Left lung (tissue), 10 donors: ENCODE measurements around the gene UBE3B. TPM values are rescaled to one million over a fixed set of nuclear protein-coding genes. Genes with fewer than 3 reads are reported as not detected.

ENCODE experiments used
- ATAC-seq: fragments of 200-7000 bp; cut with Tn5 transposase; one replicate; pipeline ENCODE4 v1.9.1; 2020; ENCODE audit warnings: moderate library complexity
- DNase-seq, 4 donors: peaks; one replicate each; pipeline ENCODE4 v3.0.0-alpha.2; 2013 to 2020
- H3K27ac ChIP-seq, 2 donors: fragments of 200-600 bp; sonication (generic) in 1 of 2; one replicate each; pipeline versions ENCODE4 v1.5.0 to v1.8.0; 2020 to 2021
- H3K27me3 ChIP-seq, 2 donors: fragments of 200-600 bp; sonication (generic) in 1 of 2; one replicate each; pipeline versions ENCODE4 v1.5.0 to v1.8.0; 2020 to 2021
- H3K36me3 ChIP-seq, 2 donors: fragments of 200-600 bp; sonication (generic) in 1 of 2; one replicate each; pipeline versions ENCODE4 v1.5.0 to v1.8.0; 2020 to 2021
- H3K4me1 ChIP-seq, 2 donors: fragments of 200-600 bp; one replicate each; pipeline ENCODE4 v1.8.0; 2021
- H3K4me3 ChIP-seq, 2 donors: fragments of 200-600 bp; sonication (generic) in 1 of 2; one replicate each; pipeline versions ENCODE4 v1.5.0 to v1.8.0; 2020 to 2021; ENCODE audit warnings: mild to moderate bottlenecking in 1 of 2
- H3K9me3 ChIP-seq, 2 donors: fragments of 200-600 bp; sonication (generic) in 1 of 2; one replicate each; pipeline versions ENCODE4 v1.5.0 to v1.8.0; 2020 to 2021
- intact Hi-C, 2 donors: fragments of 100-400 bp; cut with DNase I; formaldehyde crosslinking; loops; one replicate each; pipeline versions ENCODE4 v1.11.2 to v1.14.2; 2022
- polyA plus RNA-seq, 6 donors: library from polyadenylated mRNA; unstranded; fragments of 120-200 nt; gene quantifications; one replicate each; pipeline ENCODE4 v1.2.1, GENCODE V29; 2013; ENCODE audit not compliant: insufficient read length in 6 of 6
- total RNA-seq, 2 donors: library from RNA; stranded (reverse); fragmentation: NEBNext Ultra II Directional; extraction: Animal tissue kit (Norgen Biotek cat#: 25700); gene quantifications; one replicate each; pipeline ENCODE4 v1.2.1, GENCODE V29; 2021
- TF ChIP-seq, protein P1 (sequence below), 2 donors: fragments of 200-600 bp; sonication (generic) in 1 of 2; IDR thresholded peaks; one replicate each; pipeline versions ENCODE4 v1.5.0 to v1.8.0; 2021; ENCODE audit warnings: antibody characterized with exemption in 2 of 2
- donor health status: DM: no; HTN: yes; CAD: no.
- donor health status: DM: no; HTN: no; CAD: no.

Gene UBE3B
- total and polyA plus RNA-seq, 8 donors = 30.5 to 42.5 (median 34.3) TPM

DNA sequence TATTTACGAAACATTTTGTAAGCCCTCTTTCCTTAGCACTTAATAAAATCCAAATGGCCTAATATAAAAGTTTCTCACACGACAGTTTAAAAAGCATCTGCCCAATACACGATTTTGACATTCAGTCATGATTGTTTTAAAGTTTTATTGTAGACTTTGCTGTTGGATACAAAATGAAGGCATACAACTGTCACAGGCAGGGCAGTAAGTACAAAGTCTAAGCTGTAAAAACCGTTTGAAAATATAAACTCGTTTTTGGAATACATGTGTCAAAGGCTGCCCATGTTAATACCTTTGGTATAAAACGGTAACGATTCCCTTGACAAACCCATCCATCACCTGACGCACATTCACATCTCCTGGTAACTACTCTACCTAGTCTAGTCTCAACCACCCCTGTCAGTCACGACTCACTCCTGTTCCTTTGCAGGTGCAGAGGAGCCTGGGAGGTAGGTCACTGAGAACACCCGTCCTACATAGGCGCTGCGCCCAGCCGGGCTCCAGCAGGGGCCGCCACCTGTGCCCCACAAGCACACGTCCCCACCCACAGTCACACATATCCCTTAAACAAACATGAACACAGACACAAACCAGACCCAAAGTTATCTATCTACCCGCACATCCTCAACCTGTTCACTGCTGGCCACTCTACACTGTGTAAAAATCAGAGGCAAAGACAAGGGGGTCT lies 27.4 kb upstream of the UBE3B start:
- ATAC-seq (no peak), DNase-seq (no peak)
- H3K4me3 ChIP-seq = no peak overlapping the region
- TF ChIP-seq, protein P1, sequence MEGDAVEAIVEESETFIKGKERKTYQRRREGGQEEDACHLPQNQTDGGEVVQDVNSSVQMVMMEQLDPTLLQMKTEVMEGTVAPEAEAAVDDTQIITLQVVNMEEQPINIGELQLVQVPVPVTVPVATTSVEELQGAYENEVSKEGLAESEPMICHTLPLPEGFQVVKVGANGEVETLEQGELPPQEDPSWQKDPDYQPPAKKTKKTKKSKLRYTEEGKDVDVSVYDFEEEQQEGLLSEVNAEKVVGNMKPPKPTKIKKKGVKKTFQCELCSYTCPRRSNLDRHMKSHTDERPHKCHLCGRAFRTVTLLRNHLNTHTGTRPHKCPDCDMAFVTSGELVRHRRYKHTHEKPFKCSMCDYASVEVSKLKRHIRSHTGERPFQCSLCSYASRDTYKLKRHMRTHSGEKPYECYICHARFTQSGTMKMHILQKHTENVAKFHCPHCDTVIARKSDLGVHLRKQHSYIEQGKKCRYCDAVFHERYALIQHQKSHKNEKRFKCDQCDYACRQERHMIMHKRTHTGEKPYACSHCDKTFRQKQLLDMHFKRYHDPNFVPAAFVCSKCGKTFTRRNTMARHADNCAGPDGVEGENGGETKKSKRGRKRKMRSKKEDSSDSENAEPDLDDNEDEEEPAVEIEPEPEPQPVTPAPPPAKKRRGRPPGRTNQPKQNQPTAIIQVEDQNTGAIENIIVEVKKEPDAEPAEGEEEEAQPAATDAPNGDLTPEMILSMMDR (IDR thresholded peaks at IDR 0.05) = no peak
- H3K27me3 ChIP-seq = no peaks in the 10 kb centered on the region
- intact Hi-C loops = no loop called here
- no peak overlapping the region for H3K27ac ChIP-seq
- H3K36me3 ChIP-seq = peaks cover 0 to 100% of the 10 kb centered on the region in 2 donors
- no peaks in the 10 kb centered on the region for H3K4me1 ChIP-seq
- no peaks in the 10 kb centered on the region for H3K9me3 ChIP-seq

DNA sequence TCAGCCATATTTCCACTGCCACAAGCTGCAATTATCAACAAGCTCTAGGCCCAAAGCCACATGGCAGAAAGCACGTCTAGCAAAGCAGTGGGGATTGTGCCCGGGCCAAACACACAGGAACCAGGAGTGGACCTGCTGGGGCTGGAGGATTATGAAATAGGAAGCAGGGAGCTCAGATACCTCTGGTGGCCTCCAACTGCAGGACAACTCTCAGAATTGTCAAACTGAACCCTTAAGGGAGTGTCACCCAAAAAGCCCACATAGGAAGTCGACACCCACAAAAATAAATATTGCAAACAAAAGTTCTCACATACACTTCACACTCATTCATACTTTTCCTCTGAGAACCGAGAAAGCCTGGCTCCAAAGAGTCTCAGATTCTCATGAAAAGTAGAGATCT lies 26.5 kb upstream of the UBE3B start:
- no peaks in the 10 kb centered on the region for H3K27me3 ChIP-seq
- H3K9me3 ChIP-seq = no peaks in the 10 kb centered on the region
- H3K4me1 ChIP-seq = no peaks in the 10 kb centered on the region
- H3K27ac ChIP-seq = no peak overlapping the region
- H3K4me3 ChIP-seq = no peak overlapping the region
- TF ChIP-seq, protein P1 (IDR thresholded peaks at IDR 0.05) = no peak
- no peak for DNase-seq
- peaks cover 0 to 100% of the 10 kb centered on the region in 2 donors for H3K36me3 ChIP-seq
- intact Hi-C loops = no loop called here
- ATAC-seq = no peak

DNA sequence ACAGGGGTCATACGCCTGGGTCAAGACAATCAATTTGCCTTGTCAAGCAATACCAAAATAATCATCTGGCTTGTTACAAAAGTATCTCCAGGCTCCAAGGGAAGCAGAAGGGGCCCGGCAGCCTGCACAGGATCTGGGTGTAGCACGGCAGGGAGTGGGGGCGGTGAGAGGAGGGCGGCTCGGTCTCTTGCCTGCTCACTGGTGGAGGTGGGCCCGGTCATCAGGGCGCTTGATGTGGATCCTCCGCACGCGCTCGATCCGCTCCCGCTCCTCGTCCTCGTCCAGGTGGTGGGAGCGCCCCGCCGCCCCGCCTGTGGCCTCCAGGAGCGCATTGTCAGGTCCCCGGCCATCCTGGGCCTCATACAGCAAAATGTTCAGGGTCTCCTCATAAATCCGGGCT lies 26.0 kb upstream of the UBE3B start:
- H3K27ac ChIP-seq = no peak overlapping the region
- peaks cover 0 to 100% of the 10 kb centered on the region in 2 donors for H3K36me3 ChIP-seq
- intact Hi-C loops = no loop called here

DNA sequence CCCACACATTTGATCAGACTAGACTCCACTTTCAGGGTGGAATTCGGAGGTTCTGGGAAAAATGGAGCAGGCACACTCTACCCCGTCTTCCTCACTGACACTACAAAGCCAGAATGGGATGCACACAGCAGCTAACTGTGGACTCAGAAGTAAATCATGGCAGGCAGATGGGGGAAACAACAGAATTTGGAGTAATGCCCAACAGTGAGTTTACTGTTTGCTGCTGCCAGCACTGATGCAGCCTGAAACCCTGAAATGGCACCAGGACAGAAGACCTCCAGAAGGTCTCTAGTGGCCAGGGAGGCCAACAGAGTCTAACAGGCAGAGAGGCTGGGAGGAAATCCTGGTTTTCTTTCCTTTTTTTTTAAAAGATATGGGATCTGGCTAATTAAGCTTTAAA lies 24.9 kb upstream of the UBE3B start:
- ATAC-seq = no peak
- Histone ChIP-seq H3K27ac (no peak overlapping the region), H3K4me1 (peaks cover 0 to 1% of the 10 kb centered on the region in 2 donors), H3K4me3 (no peak overlapping the region), H3K27me3 (no peaks in the 10 kb centered on the region), H3K9me3 (no peaks in the 10 kb centered on the region), H3K36me3 (peaks cover 0 to 100% of the 10 kb centered on the region in 2 donors)
- intact Hi-C loops = no loop called here
- TF ChIP-seq, protein P1 (IDR thresholded peaks at IDR 0.05) = no peak
- DNase-seq = no peak

More for the DNA sequence above, 26.0 kb upstream of the UBE3B start:
- H3K4me1 ChIP-seq = no peaks in the 10 kb centered on the region
- no peak overlapping the region for H3K4me3 ChIP-seq
- H3K9me3 ChIP-seq = no peaks in the 10 kb centered on the region
- TF ChIP-seq, protein P1 (IDR thresholded peaks at IDR 0.05) = no peak
- DNase-seq (no peak), ATAC-seq (no peak)
- H3K27me3 ChIP-seq = no peaks in the 10 kb centered on the region

DNA sequence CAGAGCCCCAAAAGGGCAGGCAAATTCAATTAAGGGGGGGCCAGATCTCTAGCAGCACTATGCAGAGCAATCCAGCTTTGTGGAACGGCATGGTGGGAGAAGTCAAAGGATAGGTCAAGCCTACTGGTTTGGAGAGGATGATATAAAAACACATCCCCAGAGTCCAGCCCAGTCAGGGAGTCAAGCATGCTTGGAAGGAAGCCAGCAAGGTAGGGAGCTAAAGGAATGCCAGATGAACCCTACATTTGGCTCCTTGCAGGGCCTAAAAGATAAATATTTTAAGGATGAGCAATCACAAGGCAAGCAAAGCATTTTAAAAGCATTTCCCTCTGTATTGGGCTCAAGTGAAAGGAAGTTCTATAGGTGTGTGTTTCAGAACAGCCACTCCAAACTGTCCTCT lies 21.7 kb upstream of the UBE3B start:
- Histone ChIP-seq H3K9me3 (no peaks in the 10 kb centered on the region), H3K4me1 (peaks cover 19 to 31% of the 10 kb centered on the region in 2 donors), H3K4me3 (no peak overlapping the region), H3K36me3 (peaks cover 0 to 93% of the 10 kb centered on the region in 2 donors), H3K27me3 (no peaks in the 10 kb centered on the region), H3K27ac (no peak overlapping the region)
- TF ChIP-seq, protein P1 (IDR thresholded peaks at IDR 0.05) = no peak
- intact Hi-C loops = no loop called here
- DNase-seq (no peak), ATAC-seq (no peak)
